Measurements from ENCODE around the gene CEP112.
"Not testable (repeated sequence)": the region's sequence is repeated elsewhere in the genome, so short reads cannot be mapped to it uniquely, and the experiment has no call there.

The CEP112 gene

GRCh38 chr17:65711671-65712276 is 480.2 kb downstream of the CEP112 start:
- DNase-seq, result peak; percentile 11

DNA sequence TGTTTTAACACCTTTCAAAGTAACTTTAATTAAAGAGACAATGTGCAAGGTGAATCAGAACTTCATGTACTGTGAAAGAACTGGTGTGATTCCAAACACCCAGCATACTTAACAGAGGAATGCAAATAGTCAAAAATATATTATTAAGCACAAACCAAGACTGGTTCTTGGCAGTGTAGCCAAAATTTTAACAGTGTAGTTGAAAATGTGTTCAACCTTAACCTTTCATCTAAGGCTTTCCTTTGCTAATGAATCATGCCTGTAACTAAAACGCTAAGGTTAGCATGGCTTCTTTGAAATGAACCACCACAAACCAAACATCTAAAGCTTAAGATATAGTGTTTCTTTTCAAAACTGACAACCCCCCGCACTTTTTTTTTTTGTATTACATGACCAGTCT is 484.2 kb downstream of the CEP112 start:
- no peak for DNase-seq

GRCh38 chr17:65704731-65705130 is 487.2 kb downstream of the CEP112 start:
- DNase-seq, result no peak

- DNase-seq, result no peak
Measured at GRCh38 chr17:65703891-65704290, 488.0 kb downstream of the CEP112 start.

GRCh38 chr17:65699459-65699858 is 492.5 kb downstream of the CEP112 start:
- DNase-seq, result no peak

GRCh38 chr17:65698381-65699061 is 493.4 kb downstream of the CEP112 start:
- DNase-seq, result no peak

DNA sequence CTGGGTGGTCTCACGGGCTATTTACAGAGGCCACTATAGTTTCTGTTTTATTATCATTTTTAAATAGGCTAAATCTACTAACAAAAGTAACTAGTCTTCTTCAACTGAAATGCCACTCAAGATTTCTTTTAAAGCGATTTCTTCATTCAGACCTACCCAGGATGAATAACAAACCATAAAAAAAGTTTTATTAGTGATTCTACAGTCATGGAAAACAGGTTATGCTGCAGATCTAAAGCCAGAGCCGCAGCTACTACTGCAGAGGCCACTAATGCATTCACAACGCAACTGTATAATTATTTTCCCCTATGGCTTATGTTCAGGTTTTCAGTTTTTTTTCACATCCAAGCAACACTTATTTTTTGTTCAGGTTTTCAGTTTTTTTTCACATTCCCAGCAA is 494.3 kb downstream of the CEP112 start:
- no peak for DNase-seq

- DNase-seq, result no peak
Measured at GRCh38 chr17:65696739-65697394, 495.1 kb downstream of the CEP112 start.

DNA sequence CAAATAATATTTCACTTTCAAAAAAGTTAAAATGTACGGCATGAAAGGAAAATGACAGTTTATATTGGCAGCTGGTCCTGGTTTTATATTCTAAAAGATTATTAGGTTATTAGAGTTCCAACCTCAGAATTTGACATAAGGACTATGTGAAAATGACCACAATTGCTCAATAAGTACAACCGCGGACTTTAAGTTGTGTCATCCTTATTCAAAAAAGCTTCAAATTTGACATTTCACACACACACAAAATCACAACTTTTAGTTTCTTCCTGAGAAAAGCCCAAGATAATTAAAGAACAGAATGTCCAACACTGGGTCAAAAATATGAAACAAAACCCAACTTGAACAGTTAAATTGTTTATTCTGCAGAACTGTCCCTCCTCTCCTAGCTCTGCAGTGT is 497.3 kb downstream of the CEP112 start:
- no peak for DNase-seq

DNA sequence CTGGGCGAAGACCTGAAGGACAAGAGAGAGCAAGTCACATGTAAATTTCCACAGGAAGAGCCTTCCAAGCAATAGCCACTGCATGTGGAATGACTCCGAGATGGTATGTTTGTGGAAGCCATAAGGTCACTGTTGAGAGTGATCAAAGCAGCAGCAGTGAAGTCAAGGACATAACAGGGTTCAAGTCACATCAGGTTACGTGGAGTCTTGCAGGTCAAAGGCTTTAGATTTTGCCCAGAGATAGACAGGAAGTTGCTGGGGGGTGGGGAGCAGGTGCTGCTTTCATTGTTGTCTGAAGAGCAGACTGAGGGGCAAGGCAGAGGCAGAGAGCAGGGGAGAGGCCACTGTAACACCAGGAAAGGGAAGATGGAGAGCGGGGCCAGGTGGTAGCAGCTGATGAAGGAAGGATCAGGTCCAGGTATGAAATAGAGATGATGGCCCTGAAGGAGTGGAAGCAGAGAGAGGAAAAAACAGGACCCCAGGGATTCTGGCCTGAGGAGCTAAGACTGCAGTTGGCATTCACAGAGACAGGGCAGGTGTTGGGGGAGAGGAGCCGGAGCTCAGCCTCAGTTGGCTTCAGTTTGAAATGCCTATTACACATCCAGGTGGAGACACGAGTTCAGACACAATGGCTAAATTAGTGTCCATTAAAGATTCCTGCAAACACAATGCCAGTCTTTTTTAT is 501.2 kb downstream of the CEP112 start:
- no peak for DNase-seq

- DNase-seq, result no peak
Measured at GRCh38 chr17:65688307-65688706, 503.6 kb downstream of the CEP112 start.

DNA sequence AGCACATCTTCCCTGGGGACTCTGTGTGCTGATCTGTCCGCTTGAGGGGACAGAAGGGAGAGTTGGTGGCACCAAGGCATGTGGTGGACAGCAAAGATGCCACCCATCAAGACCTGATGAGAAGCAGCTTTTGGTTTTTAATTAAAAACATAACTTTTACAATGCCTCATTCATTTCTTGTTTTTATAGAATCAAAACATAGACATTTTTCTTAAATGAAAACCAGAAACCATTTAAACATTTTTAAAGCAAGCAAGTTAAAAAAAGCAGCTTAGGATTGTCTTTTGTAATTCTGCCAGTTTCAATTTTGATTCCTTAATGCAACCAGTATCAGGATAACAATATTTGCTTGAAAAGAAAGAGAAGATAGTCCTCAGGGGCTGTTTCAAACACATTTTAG is 506.8 kb downstream of the CEP112 start:
- DNase-seq, result no peak

DNA sequence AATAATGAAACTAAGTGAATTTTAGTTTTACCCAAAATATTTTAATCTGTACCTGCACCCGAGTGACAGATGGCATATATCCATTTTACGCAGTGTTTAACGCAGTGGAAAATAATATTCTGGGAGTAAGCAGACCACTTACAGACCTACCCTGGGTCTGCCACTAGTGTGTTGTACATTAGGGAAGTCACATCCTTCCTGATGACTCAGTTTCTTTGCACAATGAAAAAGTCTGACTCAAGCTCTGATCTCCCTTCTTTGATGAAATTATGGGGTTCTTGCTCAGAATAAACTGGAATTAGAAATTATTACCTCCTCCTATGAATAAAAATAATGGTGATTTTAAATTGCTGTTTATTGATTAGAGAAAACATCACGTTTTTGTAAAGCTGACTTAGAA is 507.3 kb downstream of the CEP112 start:
- no peak for DNase-seq

GRCh38 chr17:65683428-65683827 is 508.5 kb downstream of the CEP112 start:
- DNase-seq, result no peak

DNA sequence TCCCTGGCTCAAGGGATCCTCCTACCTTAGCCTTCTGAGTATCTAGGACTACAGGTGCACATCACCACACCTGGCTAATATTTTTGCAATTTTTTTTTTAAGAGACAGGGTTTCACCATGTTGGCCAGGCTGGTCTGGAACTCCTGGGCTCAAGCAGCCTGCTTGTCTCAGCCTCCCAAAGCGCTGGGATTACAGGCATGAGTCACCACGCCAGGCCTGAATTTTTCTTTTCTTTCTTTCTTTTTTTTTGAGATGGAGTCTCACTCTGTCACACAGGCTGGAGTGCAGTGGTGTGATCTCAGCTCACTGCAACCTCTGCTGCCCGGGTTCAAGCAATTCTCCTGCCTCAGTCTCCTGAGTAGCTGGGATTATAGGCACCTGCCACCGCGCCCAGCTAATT is 510.2 kb downstream of the CEP112 start:
- not testable (repeated sequence) for DNase-seq

DNA sequence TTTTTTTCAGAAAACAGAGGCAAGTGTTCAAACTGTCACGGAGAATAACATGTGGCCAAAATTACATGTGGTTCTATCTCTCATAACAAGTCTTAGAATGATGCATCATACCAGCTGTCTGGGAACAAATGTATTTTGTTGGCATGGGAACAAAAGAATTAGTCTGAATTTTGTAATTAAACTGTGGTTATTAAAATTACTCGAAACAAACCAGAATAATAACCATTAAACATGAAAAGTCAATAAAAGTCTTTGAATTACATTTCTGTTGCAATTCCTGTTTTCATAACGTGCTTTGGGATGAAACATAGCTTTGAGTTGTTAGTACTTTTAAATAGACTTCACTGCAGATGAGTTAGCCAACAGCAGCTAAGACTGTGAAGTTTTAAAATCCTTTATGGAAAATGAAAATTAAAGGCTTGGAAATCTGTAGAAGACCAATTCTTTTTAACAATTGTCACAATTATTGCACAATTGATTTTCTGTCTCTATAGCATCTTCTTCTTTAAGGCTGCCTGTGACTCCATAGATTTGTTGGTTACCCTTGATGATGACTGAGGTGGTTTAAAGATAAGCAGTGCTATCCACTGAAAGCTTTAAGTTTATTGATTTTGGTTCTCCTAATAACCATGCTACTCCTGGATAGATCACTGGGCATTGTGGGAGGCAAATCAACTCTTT is 512.6 kb downstream of the CEP112 start:
- DNase-seq, result no peak

- DNase-seq, result no peak
Measured at GRCh38 chr17:65678546-65678945, 513.4 kb downstream of the CEP112 start.

- DNase-seq, result peak; percentile 10
Measured at GRCh38 chr17:65677932-65678331, 514.0 kb downstream of the CEP112 start.

DNA sequence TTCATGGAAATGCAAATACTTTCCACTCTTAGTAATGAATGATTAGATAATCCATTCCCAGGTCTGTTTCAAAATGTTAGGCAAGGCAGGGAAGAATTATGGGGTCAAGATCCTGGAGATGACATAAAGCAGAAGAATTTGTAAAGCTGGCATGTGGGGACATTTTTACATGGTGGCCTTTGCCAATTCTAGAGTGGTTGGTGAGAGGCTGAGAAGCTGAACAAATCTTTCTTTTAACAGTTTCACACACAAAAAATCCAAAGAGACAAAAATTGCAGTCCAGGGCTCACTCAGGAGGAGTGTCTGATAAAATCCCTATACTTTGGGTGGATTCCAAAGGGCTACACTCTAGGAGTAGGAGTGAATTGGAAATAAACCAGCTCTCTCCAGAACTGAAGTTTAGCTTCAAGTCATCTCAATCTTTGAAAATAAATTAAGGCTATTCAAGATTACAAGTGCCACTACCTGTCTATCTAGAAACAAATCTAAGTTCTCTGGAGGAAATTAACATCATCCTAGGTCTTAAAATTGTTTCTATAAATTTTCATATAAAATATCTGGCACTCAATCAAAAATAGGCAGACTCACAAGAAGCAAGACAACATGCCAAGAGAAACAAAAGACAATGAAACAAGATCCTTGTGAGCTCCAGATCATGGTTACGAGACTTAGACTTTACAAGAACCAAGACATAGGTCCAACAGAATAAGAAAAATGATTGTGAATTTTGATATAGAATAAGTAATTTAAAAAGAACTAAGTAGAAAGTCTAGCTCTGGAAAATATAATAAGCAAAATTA is 517.5 kb downstream of the CEP112 start:
- no peak for DNase-seq

- no peak for DNase-seq
Measured at GRCh38 chr17:65670667-65671371, 521.1 kb downstream of the CEP112 start.

DNA sequence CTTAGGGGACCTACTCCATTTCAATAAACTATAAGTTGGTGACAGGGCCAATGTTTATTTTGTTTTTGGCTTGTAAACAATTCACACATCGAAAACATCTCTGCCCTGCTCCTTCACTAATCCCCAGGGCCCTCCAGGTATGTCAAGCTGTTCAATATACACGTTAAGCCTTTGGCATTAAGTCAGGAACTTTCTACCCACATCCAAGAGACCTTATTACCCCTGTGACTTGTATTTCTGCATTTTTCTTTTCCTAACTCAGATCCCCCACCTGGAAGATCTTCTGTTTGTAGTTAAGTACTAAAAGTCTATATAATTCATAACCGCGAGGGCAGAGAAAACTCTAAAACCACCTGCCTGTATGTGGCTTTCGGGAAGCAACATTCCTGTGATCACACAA is 523.7 kb downstream of the CEP112 start:
- no peak for DNase-seq

DNA sequence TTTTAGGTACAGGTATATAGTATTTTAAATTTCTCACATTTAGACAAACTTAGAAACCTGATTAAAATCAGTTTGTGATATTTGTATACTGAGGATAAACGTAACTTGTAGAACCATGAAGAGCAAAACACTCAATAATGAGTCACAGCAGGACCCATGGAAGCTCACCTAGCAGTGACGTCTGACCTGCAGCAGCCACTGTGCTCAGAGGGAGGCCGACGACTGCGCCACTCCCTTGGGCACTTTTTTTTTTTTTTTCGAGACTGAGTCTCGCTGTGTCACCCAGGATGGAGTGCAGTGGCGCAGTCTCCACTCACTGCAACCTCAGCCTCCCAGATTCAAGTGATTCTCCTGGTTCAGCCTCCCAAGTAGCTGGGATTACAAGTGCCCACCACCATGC is 524.3 kb downstream of the CEP112 start:
- no peak for DNase-seq

All from activated CD4-positive, alpha-beta T cell treated with anti-CD3 and anti-CD28 coated beads, Interleukin-10, Interleukin-2, amounts not matched to agents 100 ng/mL and 50 ng/mL, durations not matched to agents 16 hours and 8 hours (primary cell).